Activated T-cell treated with anti-CD3 and anti-CD28 coated beads, Interleukin-2, amount 50 U/mL, for 24 hours (primary cell): ENCODE data around the gene CPEB1.

Experiments
- DNase-seq: peaks from one replicate; pipeline ENCODE4 v3.0.0-alpha.2; 2020
- H3K27ac Mint-ChIP-seq: 2 replicates; pipeline ENCODE4 v1.8.0; 2020; ENCODE audit warnings: mild to moderate bottlenecking, mixed read lengths
- H3K27me3 Mint-ChIP-seq: 2 replicates; pipeline ENCODE4 v1.8.0; 2020; ENCODE audit warnings: mixed read lengths
- H3K36me3 Mint-ChIP-seq: 2 replicates; pipeline ENCODE4 v1.8.0; 2020; ENCODE audit warnings: low read depth, mixed read lengths
- H3K4me1 Mint-ChIP-seq: 2 replicates; pipeline ENCODE4 v1.8.0; 2020; ENCODE audit warnings: low read depth, mixed read lengths
- H3K4me3 Mint-ChIP-seq: 2 replicates; pipeline ENCODE4 v1.8.0; 2020; ENCODE audit warnings: mild to moderate bottlenecking, moderate library complexity, mixed read lengths
- H3K9me3 Mint-ChIP-seq: 2 replicates; pipeline ENCODE4 v1.8.0; 2020; ENCODE audit warnings: mixed read lengths

Gene CPEB1

GRCh38 chr15:82642656-82643055, 4.5 kb downstream of the CPEB1 start:
- Mint-ChIP-seq H3K9me3 (no peaks in the 10 kb centered on the region), H3K4me1 (peaks cover 3% of the 10 kb centered on the region), H3K36me3 (no peaks in the 10 kb centered on the region), H3K4me3 (no peak overlapping the region), H3K27ac (no peak overlapping the region), H3K27me3 (peaks cover 72% of the 10 kb centered on the region)
- DNase-seq = no peak

GRCh38 chr15:82641129-82641798, 5.9 kb downstream of the CPEB1 start:
- Mint-ChIP-seq H3K27ac (no peak overlapping the region), H3K36me3 (no peaks in the 10 kb centered on the region), H3K4me1 (peaks cover 3% of the 10 kb centered on the region), H3K4me3 (no peak overlapping the region), H3K9me3 (no peaks in the 10 kb centered on the region), H3K27me3 (peaks cover 70% of the 10 kb centered on the region)
- no peak for DNase-seq

DNA sequence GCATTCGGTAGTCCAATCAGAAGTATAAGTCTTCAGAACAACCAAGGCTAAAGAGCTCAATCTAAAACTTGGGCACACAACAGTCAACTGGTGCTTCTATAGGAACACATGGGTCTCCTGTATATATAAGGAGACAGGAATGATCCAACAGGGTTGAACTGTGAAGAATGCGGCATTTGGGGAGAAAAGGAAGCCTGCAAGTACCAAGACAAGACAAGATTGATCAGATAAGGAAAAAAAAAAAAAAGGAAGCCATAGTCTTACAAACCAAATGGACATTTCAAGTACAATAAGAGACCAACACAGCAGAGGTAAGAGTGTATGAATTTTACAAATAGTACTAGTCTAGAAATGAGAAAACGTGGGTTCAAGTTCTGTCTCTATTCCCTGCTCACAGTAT, 6.5 kb downstream of the CPEB1 start:
- no peak overlapping the region for H3K4me3 Mint-ChIP-seq
- H3K4me1 Mint-ChIP-seq = no peaks in the 10 kb centered on the region
- no peaks in the 10 kb centered on the region for H3K9me3 Mint-ChIP-seq
- no peaks in the 10 kb centered on the region for H3K36me3 Mint-ChIP-seq
- DNase-seq = no peak
- peaks cover 69% of the 10 kb centered on the region for H3K27me3 Mint-ChIP-seq
- no peak overlapping the region for H3K27ac Mint-ChIP-seq

GRCh38 chr15:82635798-82636197, 11.4 kb downstream of the CPEB1 start:
- Mint-ChIP-seq H3K36me3 (no peaks in the 10 kb centered on the region), H3K27ac (no peak overlapping the region), H3K27me3 (peaks cover 36% of the 10 kb centered on the region), H3K4me1 (no peaks in the 10 kb centered on the region), H3K4me3 (no peak overlapping the region), H3K9me3 (no peaks in the 10 kb centered on the region)
- no peak for DNase-seq

GRCh38 chr15:82630033-82630432, 17.1 kb downstream of the CPEB1 start:
- H3K27me3 Mint-ChIP-seq = peaks cover 6% of the 10 kb centered on the region
- DNase-seq = no peak
- no peaks in the 10 kb centered on the region for H3K4me1 Mint-ChIP-seq
- H3K9me3 Mint-ChIP-seq = no peaks in the 10 kb centered on the region
- no peak overlapping the region for H3K4me3 Mint-ChIP-seq
- no peak overlapping the region for H3K27ac Mint-ChIP-seq
- no peaks in the 10 kb centered on the region for H3K36me3 Mint-ChIP-seq

GRCh38 chr15:82625136-82625535, 22.0 kb downstream of the CPEB1 start:
- no peaks in the 10 kb centered on the region for H3K36me3 Mint-ChIP-seq
- DNase-seq = no peak
- H3K27ac Mint-ChIP-seq = no peak overlapping the region
- H3K9me3 Mint-ChIP-seq = no peaks in the 10 kb centered on the region
- no peaks in the 10 kb centered on the region for H3K4me1 Mint-ChIP-seq
- no peaks in the 10 kb centered on the region for H3K27me3 Mint-ChIP-seq
- H3K4me3 Mint-ChIP-seq = no peak overlapping the region

DNA sequence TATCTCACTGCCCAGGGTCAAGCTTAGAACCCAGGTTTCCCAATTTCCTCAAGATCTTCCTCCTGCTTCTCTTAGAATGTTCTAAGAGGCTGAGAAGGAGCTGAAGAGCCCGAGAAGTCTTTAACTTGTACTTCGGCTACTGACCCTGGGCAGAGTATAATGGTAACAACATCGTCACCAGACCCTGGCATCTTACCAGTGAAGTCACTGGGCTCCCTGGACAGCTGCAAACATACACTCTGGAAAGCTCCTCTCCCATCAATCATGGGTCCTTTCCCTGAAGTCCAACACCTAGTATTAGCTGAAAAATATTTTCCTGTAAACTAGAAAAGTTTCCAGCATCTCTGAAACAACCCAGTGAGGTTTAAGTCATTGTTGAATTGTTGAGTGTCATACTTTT, 22.7 kb downstream of the CPEB1 start:
- Mint-ChIP-seq H3K9me3 (no peaks in the 10 kb centered on the region), H3K4me1 (no peaks in the 10 kb centered on the region), H3K4me3 (no peak overlapping the region), H3K27me3 (no peaks in the 10 kb centered on the region), H3K36me3 (no peaks in the 10 kb centered on the region), H3K27ac (no peak overlapping the region)
- DNase-seq = no peak

GRCh38 chr15:82624008-82624407, 23.2 kb downstream of the CPEB1 start:
- Mint-ChIP-seq H3K27me3 (no peaks in the 10 kb centered on the region), H3K4me3 (no peak overlapping the region), H3K36me3 (no peaks in the 10 kb centered on the region), H3K27ac (no peak overlapping the region), H3K9me3 (no peaks in the 10 kb centered on the region), H3K4me1 (no peaks in the 10 kb centered on the region)
- no peak for DNase-seq

- Mint-ChIP-seq H3K27ac (no peak overlapping the region), H3K4me3 (no peak overlapping the region), H3K36me3 (no peaks in the 10 kb centered on the region), H3K27me3 (peaks cover 3% of the 10 kb centered on the region), H3K9me3 (no peaks in the 10 kb centered on the region), H3K4me1 (no peaks in the 10 kb centered on the region)
- DNase-seq = no peak
Measured at GRCh38 chr15:82621970-82622369, 25.2 kb downstream of the CPEB1 start.

GRCh38 chr15:82613747-82614146, 33.4 kb downstream of the CPEB1 start:
- peaks cover 3% of the 10 kb centered on the region for H3K27me3 Mint-ChIP-seq
- no peak for DNase-seq
- H3K4me3 Mint-ChIP-seq = no peak overlapping the region
- H3K4me1 Mint-ChIP-seq = no peaks in the 10 kb centered on the region
- no peaks in the 10 kb centered on the region for H3K9me3 Mint-ChIP-seq
- no peak overlapping the region for H3K27ac Mint-ChIP-seq
- no peaks in the 10 kb centered on the region for H3K36me3 Mint-ChIP-seq

GRCh38 chr15:82611348-82611747, 35.8 kb downstream of the CPEB1 start:
- no peaks in the 10 kb centered on the region for H3K27me3 Mint-ChIP-seq
- H3K36me3 Mint-ChIP-seq = no peaks in the 10 kb centered on the region
- no peak for DNase-seq
- H3K27ac Mint-ChIP-seq = no peak overlapping the region
- no peak overlapping the region for H3K4me3 Mint-ChIP-seq
- H3K9me3 Mint-ChIP-seq = no peaks in the 10 kb centered on the region
- H3K4me1 Mint-ChIP-seq = no peaks in the 10 kb centered on the region

GRCh38 chr15:82602195-82602594, 45.0 kb downstream of the CPEB1 start:
- Mint-ChIP-seq H3K9me3 (no peaks in the 10 kb centered on the region), H3K27ac (no peak overlapping the region), H3K27me3 (peaks cover 7% of the 10 kb centered on the region), H3K4me1 (no peaks in the 10 kb centered on the region), H3K4me3 (no peak overlapping the region), H3K36me3 (no peaks in the 10 kb centered on the region)
- DNase-seq = no peak

GRCh38 chr15:82599862-82600261, 47.3 kb downstream of the CPEB1 start:
- Mint-ChIP-seq H3K36me3 (no peaks in the 10 kb centered on the region), H3K4me1 (no peaks in the 10 kb centered on the region), H3K9me3 (no peaks in the 10 kb centered on the region), H3K4me3 (no peak overlapping the region), H3K27me3 (peaks cover 10% of the 10 kb centered on the region), H3K27ac (no peak overlapping the region)
- DNase-seq = no peak

- Mint-ChIP-seq H3K27ac (no peak overlapping the region), H3K27me3 (peaks cover 16% of the 10 kb centered on the region), H3K36me3 (no peaks in the 10 kb centered on the region), H3K4me3 (no peak overlapping the region), H3K9me3 (no peaks in the 10 kb centered on the region), H3K4me1 (no peaks in the 10 kb centered on the region)
- no peak for DNase-seq
Measured at GRCh38 chr15:82597815-82598214, 49.3 kb downstream of the CPEB1 start.

GRCh38 chr15:82595766-82596165, 51.4 kb downstream of the CPEB1 start:
- no peak for DNase-seq
- no peak overlapping the region for H3K27ac Mint-ChIP-seq
- no peaks in the 10 kb centered on the region for H3K9me3 Mint-ChIP-seq
- no peaks in the 10 kb centered on the region for H3K4me1 Mint-ChIP-seq
- H3K36me3 Mint-ChIP-seq = no peaks in the 10 kb centered on the region
- no peak overlapping the region for H3K4me3 Mint-ChIP-seq
- peaks cover 21% of the 10 kb centered on the region for H3K27me3 Mint-ChIP-seq

- H3K27ac Mint-ChIP-seq = no peak overlapping the region
- DNase-seq = no peak
- H3K9me3 Mint-ChIP-seq = no peaks in the 10 kb centered on the region
- H3K36me3 Mint-ChIP-seq = no peaks in the 10 kb centered on the region
- H3K4me3 Mint-ChIP-seq = no peak overlapping the region
- no peaks in the 10 kb centered on the region for H3K4me1 Mint-ChIP-seq
- peaks cover 19% of the 10 kb centered on the region for H3K27me3 Mint-ChIP-seq
Measured at GRCh38 chr15:82595203-82595602, 52.0 kb downstream of the CPEB1 start.
